Measurements from ENCODE around the gene SYPL1. TPM values are rescaled to one million over a fixed set of nuclear protein-coding genes. Genes with fewer than 3 reads are reported as not detected.
A peak's percentile ranks its signal among the peaks of the same experiment; 100 is the strongest.

SYPL1 gene
- total RNA-seq, 1 experiment from 2014 or later = 35.6 TPM

GRCh38 chr7:106102387-106102966 lies 9.6 kb downstream of the SYPL1 start:
- in situ Hi-C loops (cut with HindIII; ENCODE audit: low pct_unique_long_range_greater_than_20kb, low sequenced_read_pairs) = no loop called here

GRCh38 chr7:106101726-106102125 lies 10.4 kb downstream of the SYPL1 start:
- no peak for DNase-seq (ENCODE audit: low read depth)
- in situ Hi-C loops (cut with HindIII; ENCODE audit: low pct_unique_long_range_greater_than_20kb, low sequenced_read_pairs) = no loop called here

More at GRCh38 chr7:106102387-106102966, 9.6 kb downstream of the SYPL1 start:
- DNase-seq (ENCODE audit: low read depth) = no peak

GRCh38 chr7:106100863-106101629 lies 11.1 kb downstream of the SYPL1 start:
- in situ Hi-C loops (cut with HindIII; ENCODE audit: low pct_unique_long_range_greater_than_20kb, low sequenced_read_pairs) = no loop called here
- DNase-seq (ENCODE audit: low read depth) = no peak

GRCh38 chr7:106099539-106099938 lies 12.6 kb downstream of the SYPL1 start:
- no peak for DNase-seq (ENCODE audit: low read depth)
- in situ Hi-C loops (cut with HindIII; ENCODE audit: low pct_unique_long_range_greater_than_20kb, low sequenced_read_pairs) = no loop called here

GRCh38 chr7:106098889-106099288 lies 13.2 kb downstream of the SYPL1 start:
- in situ Hi-C loops (cut with HindIII; ENCODE audit: low pct_unique_long_range_greater_than_20kb, low sequenced_read_pairs) = no loop called here

GRCh38 chr7:106095634-106096033 lies 16.5 kb downstream of the SYPL1 start:
- no peak for DNase-seq (ENCODE audit: low read depth)
- in situ Hi-C loops (cut with HindIII; ENCODE audit: low pct_unique_long_range_greater_than_20kb, low sequenced_read_pairs) = no loop called here

More at GRCh38 chr7:106098889-106099288, 13.2 kb downstream of the SYPL1 start:
- DNase-seq (ENCODE audit: low read depth) = no peak

GRCh38 chr7:106094780-106095179 lies 17.3 kb downstream of the SYPL1 start:
- in situ Hi-C loops (cut with HindIII; ENCODE audit: low pct_unique_long_range_greater_than_20kb, low sequenced_read_pairs) = no loop called here
- DNase-seq (ENCODE audit: low read depth) = no peak

- in situ Hi-C loops (cut with HindIII; ENCODE audit: low pct_unique_long_range_greater_than_20kb, low sequenced_read_pairs) = no loop called here
- no peak for DNase-seq (ENCODE audit: low read depth)
Observed at GRCh38 chr7:106092204-106092603, 19.9 kb downstream of the SYPL1 start.

- no peak for DNase-seq (ENCODE audit: low read depth)
- in situ Hi-C loops (cut with HindIII; ENCODE audit: low pct_unique_long_range_greater_than_20kb, low sequenced_read_pairs) = no loop called here
Observed at GRCh38 chr7:106089647-106090046, 22.5 kb downstream of the SYPL1 start.

- in situ Hi-C loops (cut with HindIII; ENCODE audit: low pct_unique_long_range_greater_than_20kb, low sequenced_read_pairs) = no loop called here
Observed at GRCh38 chr7:106088014-106088413, 24.1 kb downstream of the SYPL1 start.

GRCh38 chr7:106086062-106086461 lies 26.1 kb downstream of the SYPL1 start:
- in situ Hi-C loops (cut with HindIII; ENCODE audit: low pct_unique_long_range_greater_than_20kb, low sequenced_read_pairs) = no loop called here
- no peak for DNase-seq (ENCODE audit: low read depth)

More at GRCh38 chr7:106088014-106088413, 24.1 kb downstream of the SYPL1 start:
- no peak for DNase-seq (ENCODE audit: low read depth)

GRCh38 chr7:106085015-106085414 lies 27.1 kb downstream of the SYPL1 start:
- no peak for DNase-seq (ENCODE audit: low read depth)
- in situ Hi-C loops (cut with HindIII; ENCODE audit: low pct_unique_long_range_greater_than_20kb, low sequenced_read_pairs) = no loop called here

- in situ Hi-C loops (cut with HindIII; ENCODE audit: low pct_unique_long_range_greater_than_20kb, low sequenced_read_pairs) = no loop called here
Observed at GRCh38 chr7:106083717-106084116, 28.4 kb downstream of the SYPL1 start.

GRCh38 chr7:106082087-106082854 lies 29.8 kb downstream of the SYPL1 start:
- in situ Hi-C loops (cut with HindIII; ENCODE audit: low pct_unique_long_range_greater_than_20kb, low sequenced_read_pairs) = no loop called here
- DNase-seq (ENCODE audit: low read depth) = no peak

More at GRCh38 chr7:106083717-106084116, 28.4 kb downstream of the SYPL1 start:
- no peak for DNase-seq (ENCODE audit: low read depth)

- in situ Hi-C loops (cut with HindIII; ENCODE audit: low pct_unique_long_range_greater_than_20kb, low sequenced_read_pairs) = no loop called here
- no peak for DNase-seq (ENCODE audit: low read depth)
Observed at GRCh38 chr7:106080300-106080987, 31.7 kb downstream of the SYPL1 start.

- no peak for DNase-seq (ENCODE audit: low read depth)
- in situ Hi-C loops (cut with HindIII; ENCODE audit: low pct_unique_long_range_greater_than_20kb, low sequenced_read_pairs) = no loop called here
Observed at GRCh38 chr7:106076537-106076936, 35.6 kb downstream of the SYPL1 start.

- DNase-seq (ENCODE audit: low read depth) = peak; percentile 38
- in situ Hi-C loops (cut with HindIII; ENCODE audit: low pct_unique_long_range_greater_than_20kb, low sequenced_read_pairs) = no loop called here
Observed at GRCh38 chr7:106075937-106076336, 36.2 kb downstream of the SYPL1 start.

- in situ Hi-C loops (cut with HindIII; ENCODE audit: low pct_unique_long_range_greater_than_20kb, low sequenced_read_pairs) = no loop called here
- DNase-seq (ENCODE audit: low read depth) = no peak
Observed at GRCh38 chr7:106074257-106074656, 37.9 kb downstream of the SYPL1 start.
